GM12892 (cell line): ENCODE data around the gene CBLN1.

Experiments
- POLR2A ChIP-seq: IDR thresholded peaks from 2 replicates; pipeline ENCODE4 v1.6.1; 2011; ENCODE audit warnings: low read depth, low read length, control low read depth
- TAF1 ChIP-seq: IDR thresholded peaks from 2 replicates; pipeline ENCODE4 v1.6.1; 2011; ENCODE audit warnings: low read depth, mild to moderate bottlenecking, control low read depth, low read length, borderline replicate concordance

GRCh38 chr16:49274591-49274990, 7.0 kb downstream of the CBLN1 start:
- TF ChIP-seq POLR2A (no peak), TAF1 (no peak)
